GM12864 (cell line): ENCODE results near the gene IQSEC2.
A peak's percentile ranks its signal among the peaks of the same experiment; 100 is the strongest.

Experiments
- DNase-seq: peaks from one replicate; pipeline ENCODE4 v3.0.0-alpha.2; 2011; ENCODE audit warnings: low read depth
- H3K4me3 ChIP-seq: 2 replicates; pipeline ENCODE4 v1.5.1; 2011; ENCODE audit warnings: mild to moderate bottlenecking, low read depth, low read length, control low read depth
- CTCF ChIP-seq: IDR thresholded peaks from 2 replicates; pipeline ENCODE4 v1.5.1; 2011; ENCODE audit warnings: low read depth, mild to moderate bottlenecking, moderate library complexity, low read length, control low read depth, inconsistent platforms; ENCODE audit errors: missing control alignments

IQSEC2 gene

GRCh38 chrX:53320543-53321229 lies 39.3 kb upstream of the IQSEC2 start:
- no peak for DNase-seq
- TF ChIP-seq CTCF, result no peak
- peak overlapping the region; percentile 27 for H3K4me3 ChIP-seq

- DNase-seq, result no peak
- no peak overlapping the region for H3K4me3 ChIP-seq
- TF ChIP-seq CTCF, result no peak
These were observed 38.5 kb upstream of the IQSEC2 start for GRCh38 chrX:53319614-53320542.

GRCh38 chrX:53318766-53319353 lies 37.5 kb upstream of the IQSEC2 start:
- TF ChIP-seq CTCF, result no peak
- DNase-seq, result no peak
- no peak overlapping the region for H3K4me3 ChIP-seq

- no peak overlapping the region for H3K4me3 ChIP-seq
- peak; percentile 85 for TF ChIP-seq CTCF
- no peak for DNase-seq
These were observed 36.1 kb upstream of the IQSEC2 start for GRCh38 chrX:53317365-53318069.

- DNase-seq, result no peak
- no peak overlapping the region for H3K4me3 ChIP-seq
- TF ChIP-seq CTCF, result no peak
These were observed 35.5 kb upstream of the IQSEC2 start for GRCh38 chrX:53316860-53317237.

GRCh38 chrX:53316111-53316859 lies 34.9 kb upstream of the IQSEC2 start:
- H3K4me3 ChIP-seq, result no peak overlapping the region
- no peak for DNase-seq
- TF ChIP-seq CTCF, result no peak
